Liver (tissue), 9 donors: Measurements from ENCODE around the gene OR10A6. TPM values are rescaled to one million over a fixed set of nuclear protein-coding genes. Genes with fewer than 3 reads are reported as not detected.

ENCODE experiments used
- DNase-seq: peaks from one replicate; pipeline ENCODE4 v3.0.0-alpha.2; 2017; ENCODE audit warnings: low spot score
- H3K27ac ChIP-seq, 2 donors: one replicate each; pipeline ENCODE4 v1.7.0; 2013; ENCODE audit warnings: inconsistent platforms in 2 of 2, low read length in 2 of 2, control low read depth in 1 of 2, low read depth in 1 of 2, mild to moderate bottlenecking in 1 of 2
- H3K27me3 ChIP-seq, 4 donors: one replicate each; pipeline versions ENCODE4 v1.6.1 to v1.7.0; 2013; ENCODE audit warnings: low read length in 3 of 4, inconsistent platforms in 1 of 4, mild to moderate bottlenecking in 1 of 4, moderate library complexity in 1 of 4; ENCODE audit not compliant: control insufficient read depth in 4 of 4, insufficient read depth in 4 of 4
- H3K36me3 ChIP-seq, 4 donors: one replicate each; pipeline versions ENCODE4 v1.6.1 to v1.7.0; 2013; ENCODE audit warnings: low read length in 3 of 4, mild to moderate bottlenecking in 3 of 4, low read depth in 1 of 4, moderate library complexity in 1 of 4; ENCODE audit not compliant: control insufficient read depth in 4 of 4, insufficient read depth in 3 of 4
- H3K4me1 ChIP-seq, 4 donors: one replicate each; pipeline versions ENCODE4 v1.6.1 to v1.7.0; 2013; ENCODE audit warnings: low read length in 3 of 4, mild to moderate bottlenecking in 3 of 4, moderate library complexity in 1 of 4; ENCODE audit not compliant: control insufficient read depth in 4 of 4, insufficient read depth in 4 of 4
- H3K4me3 ChIP-seq, 3 donors: one replicate each; pipeline versions ENCODE4 v1.6.1 to v1.7.0; 2013; ENCODE audit warnings: low read length in 3 of 3, control low read depth in 1 of 3, low read depth in 1 of 3, mild to moderate bottlenecking in 1 of 3
- H3K9ac ChIP-seq, 2 donors: one replicate each; pipeline ENCODE4 v1.7.0; 2013; ENCODE audit warnings: low read length in 2 of 2, mild to moderate bottlenecking in 2 of 2, moderate library complexity in 2 of 2, control low read depth in 1 of 2, low read depth in 1 of 2
- H3K9me3 ChIP-seq, 4 donors: one replicate each; pipeline versions ENCODE4 v1.6.1 to v1.7.0; 2013; ENCODE audit warnings: low read length in 3 of 4; ENCODE audit not compliant: control insufficient read depth in 4 of 4
- ATF3 ChIP-seq: IDR thresholded peaks from 2 replicates; pipeline ENCODE4 v1.6.1; 2016; ENCODE audit warnings: antibody characterized with exemption
- EGR1 ChIP-seq, 2 donors: IDR thresholded peaks; 2 replicates each; pipeline ENCODE4 v1.6.1; 2016 to 2018; ENCODE audit warnings: antibody characterized with exemption in 2 of 2, low read depth in 2 of 2
- FOXA1 ChIP-seq: IDR thresholded peaks from 2 replicates; pipeline ENCODE4 v1.6.1; 2016; ENCODE audit warnings: antibody characterized with exemption
- FOXA2 ChIP-seq: IDR thresholded peaks from 2 replicates; pipeline ENCODE4 v1.6.1; 2016; ENCODE audit warnings: antibody characterized with exemption
- GABPA ChIP-seq, 2 donors: IDR thresholded peaks in 1 of 2; conservative IDR thresholded peaks in 1 of 2; 2 replicates each; pipeline ENCODE4 v1.6.1; 2016; ENCODE audit warnings: antibody characterized with exemption in 2 of 2, mild to moderate bottlenecking in 1 of 2, moderate library complexity in 1 of 2
- HNF4G ChIP-seq: IDR thresholded peaks from 2 replicates; pipeline ENCODE4 v1.6.1; 2016; ENCODE audit warnings: antibody characterized with exemption
- JUND ChIP-seq, 2 donors: IDR thresholded peaks; 2 replicates each; pipeline ENCODE4 v1.6.1; 2016; ENCODE audit warnings: antibody characterized with exemption in 2 of 2
- RAD21 ChIP-seq, 2 donors: IDR thresholded peaks; 2 replicates each; pipeline ENCODE4 v1.6.1; 2016; ENCODE audit warnings: antibody characterized with exemption in 2 of 2, mild to moderate bottlenecking in 2 of 2
- REST ChIP-seq: IDR thresholded peaks from 2 replicates; pipeline ENCODE4 v1.6.1; 2016; ENCODE audit warnings: antibody characterized with exemption, mild to moderate bottlenecking
- SP1 ChIP-seq: IDR thresholded peaks from 2 replicates; pipeline ENCODE4 v1.6.1; 2018; ENCODE audit warnings: antibody characterized with exemption, mild to moderate bottlenecking
- WGBS: extraction: QIAGEN DNeasy Blood & Tissue Kit; methylation state at CpG from one replicate; pipeline ENCODE4 v1.1.7; 2013; 5-methylcytosine and 5-hydroxymethylcytosine counted together
- polyA plus RNA-seq, 2 donors: library from polyadenylated mRNA; stranded (reverse) in 1 of 2; unstranded in 1 of 2; fragments of 200-250 nt in 1 of 2; fragments of >200 nt in 1 of 2; fragmentation: Nextera tagmentation in 1 of 2; extraction: Ambion mirVana in 1 of 2; gene quantifications; one replicate each; pipeline versions ENCODE4 v1.2.1 to v1.2.3, GENCODE V29; 2013 to 2015
- total RNA-seq, 2 donors: library from RNA; depleted of rRNA; stranded (reverse); fragments of >200 nt; gene quantifications; one replicate each; pipeline ENCODE4 v1.2.3, GENCODE V29; 2014
- TF ChIP-seq, protein P1 (sequence below): fragments of 150-350 bp; IDR thresholded peaks from 2 replicates; pipeline ENCODE4 v1.5.1; 2017; ENCODE audit warnings: improper control_type of control experiment, low read depth, low read length; ENCODE audit not compliant: missing input control
- TF ChIP-seq, protein P2 (sequence below): IDR thresholded peaks from 2 replicates; pipeline ENCODE4 v1.6.1; 2016; ENCODE audit warnings: antibody characterized with exemption
- donor health status: healthy.
- donor health status: healthy.
- donor health status: healthy.
- donor health status: healthy.
- donor health status: healthy.

The OR10A6 gene
- total and polyA plus RNA-seq, 4 donors = not detected

GRCh38 chr11:7890417-7891172, 40.5 kb downstream of the OR10A6 start:
- H3K4me1 ChIP-seq = peaks cover 7 to 27% (median 24%) of the 10 kb centered on the region in 4 donors
- H3K27me3 ChIP-seq = no peaks in the 10 kb centered on the region
- no peaks in the 10 kb centered on the region for H3K36me3 ChIP-seq
- DNase-seq = no peak
- WGBS = 32% methylated on average over 6 of the region's 6 CpGs
- TF ChIP-seq SP1 (no peak), FOXA2 (no peak), JUND (IDR thresholded peaks at IDR 0.05) (no peak), FOXA1 (no peak), RAD21 (IDR thresholded peaks at IDR 0.05) (no peak), HNF4G (no peak), REST (no peak), EGR1 (IDR thresholded peaks at IDR 0.05; ENCODE audit: low read depth in 2 of 2) (no peak)
- TF ChIP-seq, protein P1, sequence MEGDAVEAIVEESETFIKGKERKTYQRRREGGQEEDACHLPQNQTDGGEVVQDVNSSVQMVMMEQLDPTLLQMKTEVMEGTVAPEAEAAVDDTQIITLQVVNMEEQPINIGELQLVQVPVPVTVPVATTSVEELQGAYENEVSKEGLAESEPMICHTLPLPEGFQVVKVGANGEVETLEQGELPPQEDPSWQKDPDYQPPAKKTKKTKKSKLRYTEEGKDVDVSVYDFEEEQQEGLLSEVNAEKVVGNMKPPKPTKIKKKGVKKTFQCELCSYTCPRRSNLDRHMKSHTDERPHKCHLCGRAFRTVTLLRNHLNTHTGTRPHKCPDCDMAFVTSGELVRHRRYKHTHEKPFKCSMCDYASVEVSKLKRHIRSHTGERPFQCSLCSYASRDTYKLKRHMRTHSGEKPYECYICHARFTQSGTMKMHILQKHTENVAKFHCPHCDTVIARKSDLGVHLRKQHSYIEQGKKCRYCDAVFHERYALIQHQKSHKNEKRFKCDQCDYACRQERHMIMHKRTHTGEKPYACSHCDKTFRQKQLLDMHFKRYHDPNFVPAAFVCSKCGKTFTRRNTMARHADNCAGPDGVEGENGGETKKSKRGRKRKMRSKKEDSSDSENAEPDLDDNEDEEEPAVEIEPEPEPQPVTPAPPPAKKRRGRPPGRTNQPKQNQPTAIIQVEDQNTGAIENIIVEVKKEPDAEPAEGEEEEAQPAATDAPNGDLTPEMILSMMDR = no peak
- TF ChIP-seq, protein P2, sequence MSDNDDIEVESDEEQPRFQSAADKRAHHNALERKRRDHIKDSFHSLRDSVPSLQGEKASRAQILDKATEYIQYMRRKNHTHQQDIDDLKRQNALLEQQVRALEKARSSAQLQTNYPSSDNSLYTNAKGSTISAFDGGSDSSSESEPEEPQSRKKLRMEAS = no peak
- no peaks in the 10 kb centered on the region for H3K9me3 ChIP-seq
- H3K27ac ChIP-seq = no peak overlapping the region
- H3K9ac ChIP-seq = no peak overlapping the region
- H3K4me3 ChIP-seq = no peak overlapping the region

DNA sequence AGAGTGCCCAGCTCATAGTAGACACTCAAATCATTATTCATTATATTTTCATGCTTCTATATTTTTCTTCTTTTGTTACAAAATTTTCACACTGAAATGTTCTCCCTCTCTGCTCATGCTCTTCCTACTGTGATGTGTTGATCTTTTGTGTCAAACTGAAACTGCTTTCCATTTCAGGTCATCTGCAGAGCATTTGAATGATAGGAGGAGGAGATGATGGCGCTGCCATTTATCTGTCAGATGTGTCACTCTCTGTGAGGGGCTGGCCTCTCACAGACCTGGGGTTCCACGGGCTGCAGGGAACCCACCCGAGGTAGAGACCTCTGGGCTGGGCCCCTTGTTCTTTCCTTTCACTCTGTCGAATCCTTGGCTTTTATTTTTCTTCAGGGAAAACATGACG, 41.1 kb downstream of the OR10A6 start:
- no peak for TF ChIP-seq ATF3
- TF ChIP-seq FOXA1 = no peak
- TF ChIP-seq GABPA (IDR thresholded peaks at IDR 0.05 in 1 of 2, conservative IDR thresholded peaks at IDR 0.05 in 1 of 2) = no peak
- TF ChIP-seq HNF4G = no peak
- no peak for TF ChIP-seq REST
- no peak for TF ChIP-seq EGR1 (IDR thresholded peaks at IDR 0.05; ENCODE audit: low read depth in 2 of 2)
- Histone ChIP-seq H3K27ac (no peak overlapping the region), H3K9me3 (no peaks in the 10 kb centered on the region), H3K27me3 (no peaks in the 10 kb centered on the region), H3K9ac (no peak overlapping the region), H3K4me1 (peaks cover 7 to 23% (median 19%) of the 10 kb centered on the region in 4 donors), H3K36me3 (no peaks in the 10 kb centered on the region), H3K4me3 (no peak overlapping the region)
- DNase-seq = no peak
- 51% methylated on average over 5 of the region's 5 CpGs for WGBS
